ENCODE results near the gene LBR.

LBR gene

GRCh38 chr1:225427235-225428067 is at the start of gene LBR:
Gene LBR, minus strand, starts transcription at chr1:225428038. Its CDS starts 3,963 bp downstream, at chr1:225424075.
- in situ Hi-C loops (cut with MboI; ENCODE audit: low sequenced_read_pairs): no loop called here

GRCh38 chr1:225477296-225477911 is 49.6 kb upstream of the LBR start:
- in situ Hi-C loops (cut with MboI; ENCODE audit: low sequenced_read_pairs): loop anchor here (10.0 kb wide), 1 partner anchor 297 kb away; the partner anchor contains the start of gene SRP9

GRCh38 chr1:225476538-225476988 is 48.7 kb upstream of the LBR start:
- in situ Hi-C loops (cut with MboI; ENCODE audit: low sequenced_read_pairs): loop anchor here (10.0 kb wide), 1 partner anchor 298 kb away; the partner anchor contains the start of gene SRP9

- in situ Hi-C loops (cut with MboI; ENCODE audit: low sequenced_read_pairs): loop anchor here (10.0 kb wide), 1 partner anchor 299 kb away; the partner anchor contains the start of gene SRP9
Measured at GRCh38 chr1:225476100-225476511, 48.3 kb upstream of the LBR start.

GRCh38 chr1:225474986-225475820 is 47.4 kb upstream of the LBR start:
- in situ Hi-C loops (cut with MboI; ENCODE audit: low sequenced_read_pairs): loop anchor here (10.0 kb wide), 1 partner anchor 300 kb away; the partner anchor contains the start of gene SRP9

GRCh38 chr1:225474439-225474985 is 46.7 kb upstream of the LBR start:
- in situ Hi-C loops (cut with MboI; ENCODE audit: low sequenced_read_pairs): loop anchor here (10.0 kb wide), 1 partner anchor 300 kb away; the partner anchor contains the start of gene SRP9

- in situ Hi-C loops (cut with MboI; ENCODE audit: low sequenced_read_pairs): loop anchor here (10.0 kb wide), 1 partner anchor 301 kb away; the partner anchor contains the start of gene SRP9
Measured at GRCh38 chr1:225473676-225474438, 46.0 kb upstream of the LBR start.

- in situ Hi-C loops (cut with MboI; ENCODE audit: low sequenced_read_pairs): loop anchor here (10.0 kb wide), 1 partner anchor 302 kb away; the partner anchor contains the start of gene SRP9
Measured at GRCh38 chr1:225473266-225473665, 45.4 kb upstream of the LBR start.

GRCh38 chr1:225471453-225472301 is 43.8 kb upstream of the LBR start:
- in situ Hi-C loops (cut with MboI; ENCODE audit: low sequenced_read_pairs): loop anchor here (10.0 kb wide), 1 partner anchor 303 kb away; the partner anchor contains the start of gene SRP9

GRCh38 chr1:225471109-225471452 is 43.2 kb upstream of the LBR start:
- in situ Hi-C loops (cut with MboI; ENCODE audit: low sequenced_read_pairs): loop anchor here (10.0 kb wide), 1 partner anchor 304 kb away; the partner anchor contains the start of gene SRP9

GRCh38 chr1:225470211-225471108 is 42.6 kb upstream of the LBR start:
- in situ Hi-C loops (cut with MboI; ENCODE audit: low sequenced_read_pairs): loop anchor here (10.0 kb wide), 1 partner anchor 304 kb away; the partner anchor contains the start of gene SRP9

GRCh38 chr1:225469051-225469450 is 41.2 kb upstream of the LBR start:
- in situ Hi-C loops (cut with MboI; ENCODE audit: low sequenced_read_pairs): loop anchor here (5.0 kb wide), 1 partner anchor 513 kb away; no protein-coding TSS in a partner anchor

- in situ Hi-C loops (cut with MboI; ENCODE audit: low sequenced_read_pairs): loop anchor here (5.0 kb wide), 1 partner anchor 514 kb away; no protein-coding TSS in a partner anchor
Measured at GRCh38 chr1:225468270-225469020, 40.6 kb upstream of the LBR start.

GRCh38 chr1:225467193-225468020 is 39.6 kb upstream of the LBR start:
- in situ Hi-C loops (cut with MboI; ENCODE audit: low sequenced_read_pairs): loop anchor here (5.0 kb wide), 1 partner anchor 515 kb away; no protein-coding TSS in a partner anchor

GRCh38 chr1:225466848-225467192 is 39.0 kb upstream of the LBR start:
- in situ Hi-C loops (cut with MboI; ENCODE audit: low sequenced_read_pairs): loop anchor here (5.0 kb wide), 1 partner anchor 515 kb away; no protein-coding TSS in a partner anchor

Measured in HL-60/S4 (cell line).